ENCODE measurements around the gene ROR1.

Gene ROR1

DNA sequence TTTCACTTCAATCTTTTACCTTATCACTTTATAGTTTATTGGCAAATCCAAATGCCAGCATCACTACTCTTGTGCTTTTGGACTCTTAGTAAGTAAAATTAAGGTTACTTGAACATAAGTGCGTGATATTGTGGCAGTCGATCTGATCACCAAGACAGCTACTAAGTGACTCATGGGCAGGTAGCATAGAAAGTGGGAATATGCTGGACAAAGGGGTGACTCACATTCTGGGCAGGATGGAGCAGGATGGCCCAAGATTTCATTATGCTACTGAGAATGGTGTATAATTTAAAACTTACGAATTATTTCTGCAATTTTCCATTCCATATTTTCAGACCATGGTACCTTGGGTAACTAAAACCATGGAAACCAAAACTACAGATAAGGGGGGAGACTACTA, 120.2 kb downstream of the ROR1 start:
- Histone ChIP-seq H3K4me1 (ENCODE audit: control insufficient read depth, insufficient read depth, low read depth, low read length) (peaks cover 12% of the 10 kb centered on the region), H3K14ac (ENCODE audit: low read length in 2 of 2) (no peak overlapping the region), H3K36me3 (ENCODE audit: control insufficient read depth in 1 of 2, insufficient read depth in 2 of 2, low read depth in 1 of 2, low read length in 2 of 2) (no peaks in the 10 kb centered on the region), H2BK15ac (ENCODE audit: low read depth, poor library complexity, severe bottlenecking) (no peak overlapping the region), H3K9me3 (ENCODE audit: control insufficient read depth, low read length) (no peaks in the 10 kb centered on the region), H4K8ac (ENCODE audit: low read length) (no peak overlapping the region), H3K4ac (ENCODE audit: low read depth in 1 of 2, low read length in 2 of 2) (no peak overlapping the region), H3K27ac (ENCODE audit: low read length, poor library complexity, severe bottlenecking) (no peak overlapping the region), H2BK5ac (ENCODE audit: low read depth, low read length, poor library complexity, severe bottlenecking) (no peak overlapping the region), H3K4me3 (ENCODE audit: insufficient read depth in 1 of 2, low read depth in 1 of 2, low read length in 2 of 2) (no peak overlapping the region), H2AK5ac (ENCODE audit: low read length, severe bottlenecking) (no peak overlapping the region), H3K79me1 (replicated peaks; ENCODE audit: low read length, poor library complexity, severe bottlenecking) (peaks cover 10% of the 10 kb centered on the region), H3K9ac (ENCODE audit: low read length) (no peak overlapping the region), H3K23ac (ENCODE audit: low read length in 2 of 2) (no peak overlapping the region), H3K18ac (ENCODE audit: low read depth in 1 of 2, low read length in 2 of 2) (no peak overlapping the region), H2BK120ac (ENCODE audit: low read depth, low read length) (no peak overlapping the region), H3K27me3 (ENCODE audit: control insufficient read depth in 1 of 2, insufficient read depth in 1 of 2, low read length in 2 of 2) (no peaks in the 10 kb centered on the region), H2BK12ac (ENCODE audit: low read length in 2 of 2) (no peak overlapping the region), H2AFZ (ENCODE audit: low read depth, low read length) (no peak overlapping the region), H3K4me2 (ENCODE audit: low read length, poor library complexity, severe bottlenecking) (no peak overlapping the region), H4K91ac (ENCODE audit: low read length) (no peak overlapping the region)
- DNase-seq: no peak
- WGBS: 91% methylated on average over 2 of the region's 3 CpGs

GRCh38 chr1:63894627-63895265, 120.9 kb downstream of the ROR1 start:
- Histone ChIP-seq H3K4ac (ENCODE audit: low read depth in 1 of 2, low read length in 2 of 2) (no peak overlapping the region), H3K4me2 (ENCODE audit: low read length, poor library complexity, severe bottlenecking) (no peak overlapping the region), H2BK12ac (ENCODE audit: low read length in 2 of 2) (no peak overlapping the region), H3K4me3 (ENCODE audit: insufficient read depth in 1 of 2, low read depth in 1 of 2, low read length in 2 of 2) (no peak overlapping the region), H3K27me3 (ENCODE audit: control insufficient read depth in 1 of 2, insufficient read depth in 1 of 2, low read length in 2 of 2) (no peaks in the 10 kb centered on the region), H3K14ac (ENCODE audit: low read length in 2 of 2) (no peak overlapping the region), H3K9me3 (ENCODE audit: control insufficient read depth, low read length) (no peaks in the 10 kb centered on the region), H3K27ac (ENCODE audit: low read length, poor library complexity, severe bottlenecking) (no peak overlapping the region), H3K23ac (ENCODE audit: low read length in 2 of 2) (no peak overlapping the region), H2BK15ac (ENCODE audit: low read depth, poor library complexity, severe bottlenecking) (no peak overlapping the region), H4K91ac (ENCODE audit: low read length) (no peak overlapping the region), H3K9ac (ENCODE audit: low read length) (no peak overlapping the region), H2AK5ac (ENCODE audit: low read length, severe bottlenecking) (no peak overlapping the region), H3K36me3 (ENCODE audit: control insufficient read depth in 1 of 2, insufficient read depth in 2 of 2, low read depth in 1 of 2, low read length in 2 of 2) (no peaks in the 10 kb centered on the region), H3K18ac (ENCODE audit: low read depth in 1 of 2, low read length in 2 of 2) (no peak overlapping the region), H2BK120ac (ENCODE audit: low read depth, low read length) (no peak overlapping the region), H4K8ac (ENCODE audit: low read length) (no peak overlapping the region), H3K79me1 (replicated peaks; ENCODE audit: low read length, poor library complexity, severe bottlenecking) (peaks cover 9% of the 10 kb centered on the region), H2AFZ (ENCODE audit: low read depth, low read length) (no peak overlapping the region), H2BK5ac (ENCODE audit: low read depth, low read length, poor library complexity, severe bottlenecking) (no peak overlapping the region), H3K4me1 (ENCODE audit: control insufficient read depth, insufficient read depth, low read depth, low read length) (peaks cover 12% of the 10 kb centered on the region)
- no peak for DNase-seq
- 78% methylated on average over 1 of the region's 3 CpGs for WGBS

DNA sequence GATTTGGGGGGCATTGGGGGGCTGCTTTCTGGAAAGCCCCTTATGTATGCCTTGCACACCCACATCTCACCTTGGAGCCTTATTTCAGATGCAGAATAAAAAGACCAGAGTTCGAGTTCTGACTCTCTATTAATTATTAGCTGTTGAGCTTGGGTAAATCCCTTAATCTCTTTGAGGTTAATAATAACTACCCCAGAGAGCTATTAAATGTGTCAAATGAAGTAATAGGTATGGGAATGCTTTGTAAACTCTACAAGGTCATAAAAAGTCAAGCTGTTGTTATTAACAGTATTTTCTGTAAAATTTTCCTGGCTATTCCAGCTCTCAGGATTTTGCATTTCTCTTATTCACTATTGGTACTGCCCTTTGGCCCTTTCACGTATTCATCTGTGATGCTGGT, 122.9 kb downstream of the ROR1 start:
- no peak overlapping the region for H2BK15ac ChIP-seq (ENCODE audit: low read depth, poor library complexity, severe bottlenecking)
- WGBS: 100% methylated on average over 1 of the region's 2 CpGs
- H2AK5ac ChIP-seq (ENCODE audit: low read length, severe bottlenecking): no peak overlapping the region
- no peak overlapping the region for H3K27ac ChIP-seq (ENCODE audit: low read length, poor library complexity, severe bottlenecking)
- no peaks in the 10 kb centered on the region for H3K36me3 ChIP-seq (ENCODE audit: control insufficient read depth in 1 of 2, insufficient read depth in 2 of 2, low read depth in 1 of 2, low read length in 2 of 2)
- H2BK5ac ChIP-seq (ENCODE audit: low read depth, low read length, poor library complexity, severe bottlenecking): no peak overlapping the region
- no peak overlapping the region for H2BK12ac ChIP-seq (ENCODE audit: low read length in 2 of 2)
- H3K9ac ChIP-seq (ENCODE audit: low read length): no peak overlapping the region
- H3K79me1 ChIP-seq (replicated peaks; ENCODE audit: low read length, poor library complexity, severe bottlenecking): peaks cover 15% of the 10 kb centered on the region
- no peak overlapping the region for H3K14ac ChIP-seq (ENCODE audit: low read length in 2 of 2)
- no peak overlapping the region for H3K4me2 ChIP-seq (ENCODE audit: low read length, poor library complexity, severe bottlenecking)
- H4K8ac ChIP-seq (ENCODE audit: low read length): no peak overlapping the region
- no peak overlapping the region for H2AFZ ChIP-seq (ENCODE audit: low read depth, low read length)
- H3K18ac ChIP-seq (ENCODE audit: low read depth in 1 of 2, low read length in 2 of 2): no peak overlapping the region
- H3K4ac ChIP-seq (ENCODE audit: low read depth in 1 of 2, low read length in 2 of 2): no peak overlapping the region
- H3K4me3 ChIP-seq (ENCODE audit: insufficient read depth in 1 of 2, low read depth in 1 of 2, low read length in 2 of 2): no peak overlapping the region
- no peak overlapping the region for H3K23ac ChIP-seq (ENCODE audit: low read length in 2 of 2)
- H3K9me3 ChIP-seq (ENCODE audit: control insufficient read depth, low read length): no peaks in the 10 kb centered on the region
- H3K27me3 ChIP-seq (ENCODE audit: control insufficient read depth in 1 of 2, insufficient read depth in 1 of 2, low read length in 2 of 2): no peaks in the 10 kb centered on the region
- no peak for DNase-seq
- H4K91ac ChIP-seq (ENCODE audit: low read length): no peak overlapping the region
- H3K4me1 ChIP-seq (ENCODE audit: control insufficient read depth, insufficient read depth, low read depth, low read length): peaks cover 14% of the 10 kb centered on the region
- H2BK120ac ChIP-seq (ENCODE audit: low read depth, low read length): no peak overlapping the region

DNA sequence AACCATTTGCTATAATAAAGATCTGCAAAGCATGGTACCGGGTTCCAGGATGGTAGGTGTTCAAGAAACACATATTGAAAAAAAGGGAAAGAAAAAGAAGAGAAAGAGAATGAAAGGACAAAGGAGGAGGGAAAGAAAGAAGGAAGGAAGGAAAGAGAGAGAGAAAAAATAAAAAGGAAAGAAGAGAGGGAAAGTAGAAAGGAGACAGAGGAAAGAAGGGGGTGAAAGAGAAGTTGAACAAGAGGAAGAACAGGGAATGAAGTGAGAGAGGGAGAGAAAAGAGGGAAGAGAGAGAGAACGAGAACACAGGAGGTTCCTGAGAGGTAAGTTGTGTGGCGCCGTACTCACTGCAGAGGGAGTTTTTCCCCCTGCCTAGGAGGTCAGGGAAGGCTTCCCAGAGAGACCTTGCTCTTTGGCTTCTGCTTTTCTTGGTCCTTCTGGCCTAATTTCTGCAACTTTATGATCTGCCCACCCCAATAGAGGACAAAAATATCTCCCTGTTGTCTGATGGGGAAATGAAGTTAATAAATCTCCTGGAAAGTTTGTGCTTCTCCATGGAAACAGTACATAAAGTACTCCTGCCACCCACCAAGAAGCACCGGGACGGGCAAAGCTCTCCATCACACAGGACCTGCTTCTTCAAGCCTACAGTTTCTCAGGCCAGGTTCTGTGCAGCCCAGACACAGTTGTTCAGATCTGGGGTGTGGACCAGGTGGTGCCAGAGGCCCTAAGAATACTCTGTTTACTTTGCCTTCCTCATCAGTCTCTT, 124.8 kb downstream of the ROR1 start:
- WGBS: 82% methylated on average over 6 of the region's 6 CpGs
- H3K14ac ChIP-seq (ENCODE audit: low read length in 2 of 2): no peak overlapping the region

More for the DNA sequence above, 124.8 kb downstream of the ROR1 start:
- Histone ChIP-seq H2BK12ac (ENCODE audit: low read length in 2 of 2) (no peak overlapping the region), H3K9ac (ENCODE audit: low read length) (no peak overlapping the region), H2BK5ac (ENCODE audit: low read depth, low read length, poor library complexity, severe bottlenecking) (no peak overlapping the region), H3K36me3 (ENCODE audit: control insufficient read depth in 1 of 2, insufficient read depth in 2 of 2, low read depth in 1 of 2, low read length in 2 of 2) (no peaks in the 10 kb centered on the region), H2AK5ac (ENCODE audit: low read length, severe bottlenecking) (no peak overlapping the region), H2BK15ac (ENCODE audit: low read depth, poor library complexity, severe bottlenecking) (no peak overlapping the region), H3K4me2 (ENCODE audit: low read length, poor library complexity, severe bottlenecking) (no peak overlapping the region), H4K91ac (ENCODE audit: low read length) (no peak overlapping the region), H4K8ac (ENCODE audit: low read length) (no peak overlapping the region), H3K27me3 (ENCODE audit: control insufficient read depth in 1 of 2, insufficient read depth in 1 of 2, low read length in 2 of 2) (no peaks in the 10 kb centered on the region), H3K27ac (ENCODE audit: low read length, poor library complexity, severe bottlenecking) (no peak overlapping the region), H2BK120ac (ENCODE audit: low read depth, low read length) (no peak overlapping the region), H3K4me1 (ENCODE audit: control insufficient read depth, insufficient read depth, low read depth, low read length) (peaks cover 7% of the 10 kb centered on the region), H2AFZ (ENCODE audit: low read depth, low read length) (no peak overlapping the region), H3K23ac (ENCODE audit: low read length in 2 of 2) (no peak overlapping the region), H3K18ac (ENCODE audit: low read depth in 1 of 2, low read length in 2 of 2) (no peak overlapping the region), H3K4ac (ENCODE audit: low read depth in 1 of 2, low read length in 2 of 2) (no peak overlapping the region), H3K4me3 (ENCODE audit: insufficient read depth in 1 of 2, low read depth in 1 of 2, low read length in 2 of 2) (no peak overlapping the region), H3K79me1 (replicated peaks; ENCODE audit: low read length, poor library complexity, severe bottlenecking) (peaks cover 21% of the 10 kb centered on the region), H3K9me3 (ENCODE audit: control insufficient read depth, low read length) (no peaks in the 10 kb centered on the region)
- no peak for DNase-seq
